Activated CD4-positive, alpha-beta T cell treated with anti-CD3 and anti-CD28 coated beads, Interleukin-2, Interleukin-4, amounts not matched to agents 100 ng/mL and 50 ng/mL, durations not matched to agents 16 hours and 8 hours (primary cell): ENCODE data around the gene NOMO2.
"Not testable (repeated sequence)": the region's sequence is repeated elsewhere in the genome, so short reads cannot be mapped to it uniquely, and the experiment has no call there.

Experiments used
- DNase-seq: peaks from one replicate; pipeline ENCODE4 v3.0.0-alpha.2; 2020; ENCODE audit warnings: low spot score

Gene NOMO2

GRCh38 chr16:18521445-18522181 lies 40.3 kb downstream of the NOMO2 start:
- DNase-seq = not testable (repeated sequence)

GRCh38 chr16:18518536-18519283 lies 43.2 kb downstream of the NOMO2 start:
- not testable (repeated sequence) for DNase-seq

- not testable (repeated sequence) for DNase-seq
Measured at GRCh38 chr16:18498430-18498829, 63.5 kb downstream of the NOMO2 start.

- DNase-seq = not testable (repeated sequence)
Measured at GRCh38 chr16:18497032-18497431, 64.9 kb downstream of the NOMO2 start.

GRCh38 chr16:18492118-18492897 lies 69.6 kb downstream of the NOMO2 start:
- DNase-seq = not testable (repeated sequence)

GRCh38 chr16:18436025-18436424 lies 125.9 kb downstream of the NOMO2 start:
- DNase-seq = not testable (repeated sequence)

- DNase-seq = not testable (repeated sequence)
Measured at GRCh38 chr16:18415827-18416226, 146.1 kb downstream of the NOMO2 start.

- not testable (repeated sequence) for DNase-seq
Measured at GRCh38 chr16:18409532-18410293, 152.2 kb downstream of the NOMO2 start.

- DNase-seq = not testable (repeated sequence)
Measured at GRCh38 chr16:18401851-18402657, 159.8 kb downstream of the NOMO2 start.

GRCh38 chr16:18401159-18401558 lies 160.7 kb downstream of the NOMO2 start:
- DNase-seq = not testable (repeated sequence)

GRCh38 chr16:18394363-18394762 lies 167.5 kb downstream of the NOMO2 start:
- not testable (repeated sequence) for DNase-seq

GRCh38 chr16:18387767-18388166 lies 174.1 kb downstream of the NOMO2 start:
- DNase-seq = not testable (repeated sequence)

GRCh38 chr16:18386517-18386916 lies 175.4 kb downstream of the NOMO2 start:
- not testable (repeated sequence) for DNase-seq

- not testable (repeated sequence) for DNase-seq
Measured at GRCh38 chr16:18385285-18385684, 176.6 kb downstream of the NOMO2 start.

- DNase-seq = not testable (repeated sequence)
Measured at GRCh38 chr16:18384869-18385268, 177.0 kb downstream of the NOMO2 start.

GRCh38 chr16:18384098-18384636 lies 177.7 kb downstream of the NOMO2 start:
- not testable (repeated sequence) for DNase-seq

- DNase-seq = not testable (repeated sequence)
Measured at GRCh38 chr16:18382696-18383095, 179.2 kb downstream of the NOMO2 start.
